MM.1S (cell line): ENCODE results near the gene LLGL1.

Experiments
- DNase-seq: peaks from one replicate; pipeline ENCODE4 v3.0.0-alpha.2; 2015
- H2AFZ ChIP-seq: fragments of 300-600 bp; sonication (generic); 2 replicates; pipeline ENCODE4 v1.6.0; 2016; ENCODE audit warnings: antibody characterized with exemption, low read length
- H3F3A ChIP-seq: fragments of 300-600 bp; sonication (generic); 2 replicates; pipeline ENCODE4 v1.6.1; 2016; ENCODE audit warnings: mild to moderate bottlenecking, antibody characterized with exemption, low read length, moderate library complexity, mixed read lengths; ENCODE audit not compliant: insufficient read depth
- H3K27ac ChIP-seq: fragments of 300-600 bp; sonication (generic); 2 replicates; pipeline ENCODE4 v1.5.1; 2016; ENCODE audit warnings: mild to moderate bottlenecking, low read length
- H3K27me3 ChIP-seq: fragments of 300-600 bp; sonication (generic); replicated peaks from 2 replicates; pipeline ENCODE4 v1.6.0; 2016; ENCODE audit warnings: low read length; ENCODE audit not compliant: insufficient read depth
- H3K36me3 ChIP-seq: fragments of 300-600 bp; sonication (generic); replicated peaks from 2 replicates; pipeline ENCODE4 v1.6.1; 2016; ENCODE audit warnings: mild to moderate bottlenecking, low read length, mixed read lengths; ENCODE audit not compliant: insufficient read depth
- H3K4me1 ChIP-seq: fragments of 300-600 bp; sonication (generic); 2 replicates; pipeline ENCODE4 v1.6.1; 2016; ENCODE audit warnings: low read length, mixed read lengths
- H3K4me2 ChIP-seq: fragments of 300-600 bp; sonication (generic); 2 replicates; pipeline ENCODE4 v1.6.0; 2016; ENCODE audit warnings: low read depth, low read length
- H3K4me3 ChIP-seq: fragments of 300-600 bp; sonication (generic); 2 replicates; pipeline ENCODE4 v1.5.1; 2016; ENCODE audit warnings: low read length, mixed read lengths
- H3K79me2 ChIP-seq: fragments of 300-600 bp; sonication (generic); 2 replicates; pipeline ENCODE4 v1.6.1; 2016; ENCODE audit warnings: mixed run types, low read length, mixed read lengths
- H3K9ac ChIP-seq: fragments of 300-600 bp; sonication (generic); 2 replicates; pipeline ENCODE4 v1.6.1; 2016; ENCODE audit warnings: low read length, mixed read lengths
- H3K9me2 ChIP-seq: fragments of 300-600 bp; sonication (generic); replicated peaks from 2 replicates; pipeline ENCODE4 v1.6.1; 2016; ENCODE audit warnings: mild to moderate bottlenecking, low read length, mixed read lengths; ENCODE audit not compliant: insufficient read depth
- H3K9me3 ChIP-seq: fragments of 300-600 bp; sonication (generic); replicated peaks from 2 replicates; pipeline ENCODE4 v1.6.1; 2016; ENCODE audit warnings: mild to moderate bottlenecking, low read length, mixed read lengths; ENCODE audit not compliant: insufficient read depth
- H4K20me1 ChIP-seq: fragments of 300-600 bp; sonication (generic); 2 replicates; pipeline ENCODE4 v1.6.1; 2016; ENCODE audit warnings: mild to moderate bottlenecking, low read length, moderate library complexity, mixed read lengths; ENCODE audit not compliant: insufficient read depth
- EZH2 ChIP-seq: fragments of 300-600 bp; sonication (generic); optimal IDR thresholded peaks from 2 replicates; pipeline ENCODE3; 2017; ENCODE audit warnings: low read depth, mild to moderate bottlenecking, antibody characterized with exemption, low read length, mixed read lengths
- EZH2phosphoT487 ChIP-seq: fragments of 300-600 bp; sonication (generic); IDR thresholded peaks from 2 replicates; pipeline ENCODE4 v1.6.1; 2018; ENCODE audit warnings: antibody characterized with exemption, low read length
- TF ChIP-seq, protein P1 (sequence below): fragments of 300-600 bp; sonication (generic); IDR thresholded peaks from 2 replicates; pipeline ENCODE4 v1.5.1; 2016; ENCODE audit warnings: antibody characterized with exemption, low read length, mixed read lengths

Gene LLGL1

DNA sequence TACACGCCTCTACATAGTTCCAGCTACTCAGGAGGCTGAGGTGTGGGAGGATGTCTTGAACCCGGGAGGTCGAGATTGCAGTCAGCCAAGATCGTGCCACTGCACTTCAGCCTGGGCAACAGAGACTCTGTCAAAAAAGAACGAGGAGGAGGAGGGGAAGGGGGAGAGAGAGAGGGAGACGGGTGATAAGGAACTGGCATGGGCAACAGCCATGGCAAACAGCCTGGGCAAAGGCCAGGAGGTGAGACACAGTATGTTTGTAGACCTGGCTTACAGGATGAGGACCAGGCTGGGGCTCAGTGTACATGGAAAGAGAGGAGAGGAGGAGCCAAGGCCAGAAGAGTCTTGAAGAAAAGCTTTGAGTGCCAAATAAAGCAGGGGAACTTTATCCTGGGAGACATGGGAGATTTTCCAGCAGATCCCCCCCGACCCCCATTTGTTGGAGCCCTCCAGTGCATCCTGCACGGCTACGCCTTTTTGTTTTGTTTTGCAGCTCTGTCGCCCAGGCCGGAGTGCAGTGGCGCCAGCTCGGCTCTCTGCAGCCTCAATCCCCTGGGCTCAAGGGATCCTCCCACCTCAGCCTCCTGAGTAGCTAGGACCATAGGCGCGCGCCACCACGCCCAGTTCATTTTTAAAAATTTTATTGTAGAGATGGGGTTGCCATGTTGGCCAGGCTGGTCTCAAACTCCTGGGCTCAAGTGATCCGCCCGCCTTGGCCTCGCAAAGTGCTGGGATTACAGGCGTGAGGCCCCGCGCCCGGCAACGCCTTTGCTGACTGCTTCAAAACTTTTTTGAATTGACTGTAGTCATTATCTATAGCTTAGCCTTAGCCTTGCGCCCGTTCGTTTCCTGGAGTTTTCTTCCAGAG lies 43.1 kb upstream of the LLGL1 start:
- no peaks in the 10 kb centered on the region for H3K9me3 ChIP-seq
- peaks cover 22% of the 10 kb centered on the region for H4K20me1 ChIP-seq
- H3K9me2 ChIP-seq = no peaks in the 10 kb centered on the region
- peak overlapping the region; percentile 95 for H3K27ac ChIP-seq
- no peak for DNase-seq
- H3K9ac ChIP-seq = peak overlapping the region; percentile 89
- H3K36me3 ChIP-seq = no peaks in the 10 kb centered on the region
- peak overlapping the region; percentile 70 for H2AFZ ChIP-seq
- H3F3A ChIP-seq = peaks cover 12% of the 10 kb centered on the region
- peak overlapping the region; percentile 92 for H3K4me3 ChIP-seq
- peaks cover 25% of the 10 kb centered on the region; the same call in 1 of the 2 replicates for H3K4me1 ChIP-seq
- H3K79me2 ChIP-seq = peaks cover 36% of the 10 kb centered on the region
- no peaks in the 10 kb centered on the region for H3K27me3 ChIP-seq
- peak overlapping the region; percentile 64 for H3K4me2 ChIP-seq
- TF ChIP-seq EZH2phosphoT487 (no peak), EZH2 (no peak)
- TF ChIP-seq, protein P1, sequence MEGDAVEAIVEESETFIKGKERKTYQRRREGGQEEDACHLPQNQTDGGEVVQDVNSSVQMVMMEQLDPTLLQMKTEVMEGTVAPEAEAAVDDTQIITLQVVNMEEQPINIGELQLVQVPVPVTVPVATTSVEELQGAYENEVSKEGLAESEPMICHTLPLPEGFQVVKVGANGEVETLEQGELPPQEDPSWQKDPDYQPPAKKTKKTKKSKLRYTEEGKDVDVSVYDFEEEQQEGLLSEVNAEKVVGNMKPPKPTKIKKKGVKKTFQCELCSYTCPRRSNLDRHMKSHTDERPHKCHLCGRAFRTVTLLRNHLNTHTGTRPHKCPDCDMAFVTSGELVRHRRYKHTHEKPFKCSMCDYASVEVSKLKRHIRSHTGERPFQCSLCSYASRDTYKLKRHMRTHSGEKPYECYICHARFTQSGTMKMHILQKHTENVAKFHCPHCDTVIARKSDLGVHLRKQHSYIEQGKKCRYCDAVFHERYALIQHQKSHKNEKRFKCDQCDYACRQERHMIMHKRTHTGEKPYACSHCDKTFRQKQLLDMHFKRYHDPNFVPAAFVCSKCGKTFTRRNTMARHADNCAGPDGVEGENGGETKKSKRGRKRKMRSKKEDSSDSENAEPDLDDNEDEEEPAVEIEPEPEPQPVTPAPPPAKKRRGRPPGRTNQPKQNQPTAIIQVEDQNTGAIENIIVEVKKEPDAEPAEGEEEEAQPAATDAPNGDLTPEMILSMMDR = no peak

GRCh38 chr17:18182978-18183333 lies 42.5 kb upstream of the LLGL1 start:
- Histone ChIP-seq H3K4me1 (peaks cover 29% of the 10 kb centered on the region; the same call in 1 of the 2 replicates), H3F3A (peaks cover 12% of the 10 kb centered on the region), H2AFZ (peak overlapping the region; percentile 70), H3K27me3 (no peaks in the 10 kb centered on the region), H3K4me2 (peak overlapping the region; percentile 64), H3K9me2 (no peaks in the 10 kb centered on the region), H3K4me3 (peak overlapping the region; percentile 92), H3K79me2 (peaks cover 42% of the 10 kb centered on the region), H3K9me3 (no peaks in the 10 kb centered on the region), H4K20me1 (peaks cover 28% of the 10 kb centered on the region), H3K27ac (peak overlapping the region; percentile 95), H3K36me3 (no peaks in the 10 kb centered on the region), H3K9ac (peak overlapping the region; percentile 89)
- DNase-seq = peak; percentile 77
- TF ChIP-seq EZH2phosphoT487 (no peak), EZH2 (no peak)
- TF ChIP-seq, protein P1 = no peak

DNA sequence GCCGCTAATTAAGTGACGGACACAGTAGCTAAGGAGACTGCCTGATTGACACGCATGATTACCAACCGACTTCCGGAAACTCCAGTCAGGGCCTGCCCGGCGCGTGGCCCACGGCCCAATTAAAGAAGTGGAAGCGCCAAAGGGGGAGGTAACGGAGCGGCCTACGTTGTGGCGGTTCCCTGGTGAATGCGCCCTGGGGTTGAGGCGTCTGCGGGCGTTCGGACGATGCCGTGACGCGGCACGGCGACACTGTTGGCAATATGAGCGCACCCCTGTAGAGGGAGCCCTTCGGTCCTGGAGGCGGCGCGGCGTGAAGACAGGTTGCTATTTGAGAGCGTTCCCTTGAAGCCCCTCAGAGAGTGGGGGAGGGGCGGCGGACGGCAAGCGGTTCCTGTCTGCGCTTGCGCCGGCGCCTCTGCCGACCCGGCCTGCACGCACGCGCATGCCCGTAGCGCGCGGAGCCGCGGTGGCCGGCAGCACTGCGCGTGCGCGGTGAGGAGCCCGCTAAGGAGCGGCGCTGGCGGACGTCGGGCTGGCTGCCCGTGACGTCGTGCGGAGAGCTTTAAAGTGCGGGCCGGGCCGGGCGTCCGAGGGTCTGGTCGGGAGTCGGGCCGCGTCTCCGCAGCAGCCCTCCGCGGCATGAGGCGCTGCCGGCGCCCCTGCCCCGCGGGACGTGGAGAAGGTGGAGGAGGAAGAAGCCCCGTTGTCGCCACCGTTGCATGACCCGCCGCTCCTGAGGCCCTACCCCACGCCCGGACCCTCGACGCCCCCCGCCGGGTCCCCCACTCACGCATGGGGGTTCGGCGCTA lies 41.9 kb upstream of the LLGL1 start, which contains the start of gene ALKBH5:
ALKBH5 (plus strand) TSS at position 495 of the 809 bp plus-strand sequence. CDS start 416 bp downstream, outside the sequence.
- no peaks in the 10 kb centered on the region for H3K9me3 ChIP-seq

More for the DNA sequence above, 41.9 kb upstream of the LLGL1 start, which contains the start of gene ALKBH5:
- H3K9ac ChIP-seq = peak within 1 kb of the TSS; percentile 89
- DNase-seq = peak; percentile 100
- H4K20me1 ChIP-seq = peaks cover 33% of the 10 kb centered on the region
- peaks cover 48% of the 10 kb centered on the region for H3K79me2 ChIP-seq
- H3K36me3 ChIP-seq = no peaks in the 10 kb centered on the region
- H3K9me2 ChIP-seq = no peaks in the 10 kb centered on the region
- peak within 1 kb of the TSS; percentile 95 for H3K27ac ChIP-seq
- peaks cover 29% of the 10 kb centered on the region; the same call in 1 of the 2 replicates for H3K4me1 ChIP-seq
- TF ChIP-seq EZH2phosphoT487 = no peak
- TF ChIP-seq, protein P1 = 0 out of 2 replicates have a peak, but pooled peaks have one; percentile 10
- H3F3A ChIP-seq = peaks cover 12% of the 10 kb centered on the region
- H3K4me3 ChIP-seq = peak within 1 kb of the TSS; percentile 92
- H2AFZ ChIP-seq = peak within 1 kb of the TSS; percentile 70
- H3K4me2 ChIP-seq = peak within 1 kb of the TSS; percentile 90
- H3K27me3 ChIP-seq = no peaks in the 10 kb centered on the region
